ENCODE data around the gene ARL2BP. TPM values are rescaled to one million over a fixed set of nuclear protein-coding genes. Genes with fewer than 3 reads are reported as not detected.

Gene ARL2BP
- total and polyA plus RNA-seq, 2 donors (not counting 1 experiment from before 2014, with no cell fraction given) = 32.5 to 38.8 TPM

GRCh38 chr16:57262841-57263540 lies 17.9 kb downstream of the ARL2BP start:
- H3K4me2 ChIP-seq (replicated peaks; ENCODE audit: low read depth, low read length, poor library complexity, severe bottlenecking) = no peak overlapping the region
- Mint-ChIP-seq H3K9me3 (ENCODE audit: insufficient read depth) (no peaks in the 10 kb centered on the region), H3K4me1 (peaks cover 9% of the 10 kb centered on the region), H3K4me3 (no peak overlapping the region), H3K27ac (no peak overlapping the region), H3K27me3 (no peaks in the 10 kb centered on the region)
- no peaks in the 10 kb centered on the region for H3K9me3 ChIP-seq (ENCODE audit: control extremely low read depth in 1 of 3, control insufficient read depth in 2 of 3, insufficient read depth in 1 of 3, low read length in 2 of 3)
- no peak overlapping the region for H3K4me3 ChIP-seq (ENCODE audit: control extremely low read depth in 1 of 5, extremely low read depth in 1 of 5, insufficient read depth in 1 of 5, low read depth in 2 of 5, low read length in 4 of 5)
- H3K4me1 ChIP-seq (ENCODE audit: control insufficient read depth in 2 of 2, insufficient read depth in 2 of 2, low read length in 2 of 2) = peaks cover 0 to 15% of the 10 kb centered on the region in 2 donors
- no peak overlapping the region for H3K27ac ChIP-seq (ENCODE audit: low read length in 2 of 2)
- H2AFZ ChIP-seq (ENCODE audit: insufficient read depth, low read depth, low read length, poor library complexity, severe bottlenecking) = no peak overlapping the region
- intact Hi-C loops (cut with micrococcal nuclease) = no loop called here
- H3K36me3 ChIP-seq (replicated peaks in 1 of 2; ENCODE audit: control extremely low read depth in 1 of 2, control insufficient read depth in 1 of 2, extremely low read depth in 1 of 2, insufficient read depth in 2 of 2, low read length in 1 of 2) = no peaks in the 10 kb centered on the region
- ChIA-PET CTCF (no interaction called here), POLR2A (no interaction called here)
- no peaks in the 10 kb centered on the region for H3K79me2 ChIP-seq (ENCODE audit: control insufficient read depth, insufficient read depth, low read length)
- H3K27me3 ChIP-seq (replicated peaks in 1 of 4; ENCODE audit: control extremely low read depth in 1 of 4, control insufficient read depth in 3 of 4, insufficient read depth in 4 of 4, low read length in 3 of 4) = no peaks in the 10 kb centered on the region
- ATAC-seq (ENCODE audit: low read depth) = no peak
- no peaks in the 10 kb centered on the region for H4K20me1 ChIP-seq (ENCODE audit: control insufficient read depth, insufficient read depth, low read length, poor library complexity, severe bottlenecking)
- no peak for TF ChIP-seq CTCF (IDR thresholded peaks at IDR 0.05)
- TF ChIP-seq EZH2 (IDR thresholded peaks at IDR 0.05; ENCODE audit: borderline replicate concordance, insufficient read depth, low read depth, low read length, poor library complexity, severe bottlenecking) = no peak
- DNase-seq = no peak
- no peak overlapping the region for H3K9ac ChIP-seq (ENCODE audit: low read length)
- WGBS (ENCODE audit: insufficient coverage) = 94% methylated on average over 17 of the region's 17 CpGs

GRCh38 chr16:57263541-57264351 lies 18.7 kb downstream of the ARL2BP start:
- ATAC-seq (ENCODE audit: low read depth) = no peak
- POLR2A ChIA-PET = no interaction called here
- WGBS (ENCODE audit: insufficient coverage) = 93% methylated on average over 14 of the region's 18 CpGs
- no peak overlapping the region for H3K4me3 Mint-ChIP-seq
- Histone ChIP-seq H3K27ac (ENCODE audit: low read length in 2 of 2) (no peak overlapping the region), H2AFZ (ENCODE audit: insufficient read depth, low read depth, low read length, poor library complexity, severe bottlenecking) (no peak overlapping the region), H3K9me3 (ENCODE audit: control extremely low read depth in 1 of 3, control insufficient read depth in 2 of 3, insufficient read depth in 1 of 3, low read length in 2 of 3) (no peaks in the 10 kb centered on the region), H3K4me1 (ENCODE audit: control insufficient read depth in 2 of 2, insufficient read depth in 2 of 2, low read length in 2 of 2) (peaks cover 0 to 15% of the 10 kb centered on the region in 2 donors), H4K20me1 (ENCODE audit: control insufficient read depth, insufficient read depth, low read length, poor library complexity, severe bottlenecking) (no peaks in the 10 kb centered on the region), H3K79me2 (ENCODE audit: control insufficient read depth, insufficient read depth, low read length) (no peaks in the 10 kb centered on the region), H3K27me3 (replicated peaks in 1 of 4; ENCODE audit: control extremely low read depth in 1 of 4, control insufficient read depth in 3 of 4, insufficient read depth in 4 of 4, low read length in 3 of 4) (no peaks in the 10 kb centered on the region), H3K36me3 (replicated peaks in 1 of 2; ENCODE audit: control extremely low read depth in 1 of 2, control insufficient read depth in 1 of 2, extremely low read depth in 1 of 2, insufficient read depth in 2 of 2, low read length in 1 of 2) (no peaks in the 10 kb centered on the region), H3K4me3 (ENCODE audit: control extremely low read depth in 1 of 5, extremely low read depth in 1 of 5, insufficient read depth in 1 of 5, low read depth in 2 of 5, low read length in 4 of 5) (no peak overlapping the region), H3K9ac (ENCODE audit: low read length) (no peak overlapping the region), H3K4me2 (replicated peaks; ENCODE audit: low read depth, low read length, poor library complexity, severe bottlenecking) (no peak overlapping the region)
- H3K9me3 Mint-ChIP-seq (ENCODE audit: insufficient read depth) = no peaks in the 10 kb centered on the region
- H3K27me3 Mint-ChIP-seq = no peaks in the 10 kb centered on the region
- TF ChIP-seq EZH2 (IDR thresholded peaks at IDR 0.05; ENCODE audit: borderline replicate concordance, insufficient read depth, low read depth, low read length, poor library complexity, severe bottlenecking) (no peak), CTCF (IDR thresholded peaks at IDR 0.05) (no peak)
- CTCF ChIA-PET = no interaction called here
- no peak for DNase-seq
- intact Hi-C loops (cut with micrococcal nuclease) = no loop called here
- H3K4me1 Mint-ChIP-seq = peaks cover 9% of the 10 kb centered on the region
- no peak overlapping the region for H3K27ac Mint-ChIP-seq

Measured in B cell (primary cell).